Measurements from ENCODE around the gene ALDH4A1. TPM values are rescaled to one million over a fixed set of nuclear protein-coding genes. Genes with fewer than 3 reads are reported as not detected.

The ALDH4A1 gene
- total RNA-seq, 2 experiments from 2014 or later: 0.61 to 0.71 TPM

GRCh38 chr1:18928985-18929384 is 26.6 kb upstream of the ALDH4A1 start:
- Mint-ChIP-seq H3K9me3 (no peaks in the 10 kb centered on the region), H3K4me1 (ENCODE audit: low read depth) (peaks cover 87% of the 10 kb centered on the region), H3K4me3 (peak overlapping the region; percentile 51), H3K36me3 (ENCODE audit: low read depth) (peaks cover 4% of the 10 kb centered on the region), H3K27me3 (no peaks in the 10 kb centered on the region), H3K27ac (peak overlapping the region; percentile 83)
- DNase-seq (no peak), ATAC-seq (ENCODE audit: poor library complexity) (no peak)
- H3K9me3 ChIP-seq (ENCODE audit: control insufficient read depth in 1 of 2, insufficient read depth in 1 of 2, low read length in 2 of 2): no peaks in the 10 kb centered on the region
- ChIA-PET POLR2A (interaction anchor here (0.7 to 7.7 kb wide), 4 partner anchors 12 to 28 kb away, joined by 3 to 150 read pairs (median 56); partner anchors contain the start of gene IFFO2), CTCF (interaction anchor here (1.7 to 4.7 kb wide), 4 partner anchors 12 to 27 kb away, joined by 6 to 53 read pairs (median 16); partner anchors contain the start of gene IFFO2)
- no peak for TF ChIP-seq CTCF (IDR thresholded peaks at IDR 0.05)
- H3K4me1 ChIP-seq (ENCODE audit: insufficient read depth, low read length): peaks cover 100% of the 10 kb centered on the region
- H3K36me3 ChIP-seq (ENCODE audit: insufficient read depth, low read length): no peaks in the 10 kb centered on the region
- no peaks in the 10 kb centered on the region for H3K27me3 ChIP-seq (ENCODE audit: control insufficient read depth in 1 of 2, insufficient read depth in 2 of 2, low read length in 2 of 2)
- intact Hi-C loops (cut with DNase I, micrococcal nuclease): no loop called here
- peak overlapping the region; percentile 87 to 91 for H3K27ac ChIP-seq (ENCODE audit: low read depth in 1 of 2, low read length in 2 of 2)
- H3K4me3 ChIP-seq (ENCODE audit: low read length): no peak overlapping the region

- ChIA-PET CTCF (interaction anchor here (1.0 to 4.7 kb wide), 5 partner anchors 13 to 28 kb away, joined by 4 to 53 read pairs (median 12); partner anchors contain the start of gene IFFO2), POLR2A (interaction anchor here (0.8 to 7.7 kb wide), 6 partner anchors 10 to 146 kb away, joined by 3 to 150 read pairs (median 32); partner anchors contain the start of gene IFFO2)
- peak overlapping the region; percentile 52 for H3K4me3 Mint-ChIP-seq
- H3K27ac Mint-ChIP-seq: peak overlapping the region; percentile 83
- Histone ChIP-seq H3K9me3 (ENCODE audit: control insufficient read depth in 1 of 2, insufficient read depth in 1 of 2, low read length in 2 of 2) (no peaks in the 10 kb centered on the region), H3K4me3 (ENCODE audit: low read length) (peak overlapping the region; percentile 49), H3K27ac (ENCODE audit: low read depth in 1 of 2, low read length in 2 of 2) (peak overlapping the region; percentile 87 to 91), H3K4me1 (ENCODE audit: insufficient read depth, low read length) (peaks cover 100% of the 10 kb centered on the region), H3K36me3 (ENCODE audit: insufficient read depth, low read length) (no peaks in the 10 kb centered on the region), H3K27me3 (ENCODE audit: control insufficient read depth in 1 of 2, insufficient read depth in 2 of 2, low read length in 2 of 2) (no peaks in the 10 kb centered on the region)
- peaks cover 88% of the 10 kb centered on the region for H3K4me1 Mint-ChIP-seq (ENCODE audit: low read depth)
- intact Hi-C loops (cut with DNase I, micrococcal nuclease): no loop called here
- no peaks in the 10 kb centered on the region for H3K9me3 Mint-ChIP-seq
- DNase-seq: no peak
- ATAC-seq (ENCODE audit: poor library complexity): no peak
- peaks cover 4% of the 10 kb centered on the region for H3K36me3 Mint-ChIP-seq (ENCODE audit: low read depth)
- no peaks in the 10 kb centered on the region for H3K27me3 Mint-ChIP-seq
- TF ChIP-seq CTCF (IDR thresholded peaks at IDR 0.05): no peak
Measured at GRCh38 chr1:18928406-18928805, 26.1 kb upstream of the ALDH4A1 start.

- ChIA-PET CTCF (interaction anchor here (1.0 to 4.7 kb wide), 6 partner anchors 14 to 45 kb away, joined by 4 to 53 read pairs (median 11); partner anchors contain the start of gene IFFO2), POLR2A (interaction anchor here (0.8 to 7.7 kb wide), 13 partner anchors 10 to 324 kb away, joined by 3 to 150 read pairs (median 10); partner anchors contain the start of genes ALDH4A1, IFFO2 and MRTO4)
- no peak for TF ChIP-seq CTCF (IDR thresholded peaks at IDR 0.05)
- peak overlapping the region; percentile 83 for H3K27ac Mint-ChIP-seq
- Histone ChIP-seq H3K4me1 (ENCODE audit: insufficient read depth, low read length) (peaks cover 100% of the 10 kb centered on the region), H3K36me3 (ENCODE audit: insufficient read depth, low read length) (no peaks in the 10 kb centered on the region), H3K27me3 (ENCODE audit: control insufficient read depth in 1 of 2, insufficient read depth in 2 of 2, low read length in 2 of 2) (no peaks in the 10 kb centered on the region), H3K4me3 (ENCODE audit: low read length) (peak overlapping the region; percentile 49), H3K9me3 (ENCODE audit: control insufficient read depth in 1 of 2, insufficient read depth in 1 of 2, low read length in 2 of 2) (no peaks in the 10 kb centered on the region), H3K27ac (ENCODE audit: low read depth in 1 of 2, low read length in 2 of 2) (peak overlapping the region; percentile 87 to 91)
- H3K9me3 Mint-ChIP-seq: no peaks in the 10 kb centered on the region
- H3K4me1 Mint-ChIP-seq (ENCODE audit: low read depth): peaks cover 93% of the 10 kb centered on the region
- peaks cover 4% of the 10 kb centered on the region for H3K36me3 Mint-ChIP-seq (ENCODE audit: low read depth)
- DNase-seq (peak in 8 of 14 experiments; percentile 24 to 81 (median 52)), ATAC-seq (ENCODE audit: poor library complexity) (peak; percentile 40)
- no peaks in the 10 kb centered on the region for H3K27me3 Mint-ChIP-seq
- H3K4me3 Mint-ChIP-seq: peak overlapping the region; percentile 52
- intact Hi-C loops (cut with DNase I, micrococcal nuclease): loop anchor here (1.0 to 2.0 kb wide), 4 partner anchors 21 to 29 kb away; partner anchors contain the start of gene IFFO2 (in 2 of the 2)
Measured at GRCh38 chr1:18927654-18928272, 25.4 kb upstream of the ALDH4A1 start.

All from CD4-positive, alpha-beta T cell (primary cell).